GM19240 (cell line): ENCODE measurements around the gene FZD4.

Source experiments
- DNase-seq: peaks from one replicate; pipeline ENCODE4 v3.0.0; 2011; ENCODE audit warnings: low spot score; ENCODE audit not compliant: insufficient read length

The FZD4 gene

DNA sequence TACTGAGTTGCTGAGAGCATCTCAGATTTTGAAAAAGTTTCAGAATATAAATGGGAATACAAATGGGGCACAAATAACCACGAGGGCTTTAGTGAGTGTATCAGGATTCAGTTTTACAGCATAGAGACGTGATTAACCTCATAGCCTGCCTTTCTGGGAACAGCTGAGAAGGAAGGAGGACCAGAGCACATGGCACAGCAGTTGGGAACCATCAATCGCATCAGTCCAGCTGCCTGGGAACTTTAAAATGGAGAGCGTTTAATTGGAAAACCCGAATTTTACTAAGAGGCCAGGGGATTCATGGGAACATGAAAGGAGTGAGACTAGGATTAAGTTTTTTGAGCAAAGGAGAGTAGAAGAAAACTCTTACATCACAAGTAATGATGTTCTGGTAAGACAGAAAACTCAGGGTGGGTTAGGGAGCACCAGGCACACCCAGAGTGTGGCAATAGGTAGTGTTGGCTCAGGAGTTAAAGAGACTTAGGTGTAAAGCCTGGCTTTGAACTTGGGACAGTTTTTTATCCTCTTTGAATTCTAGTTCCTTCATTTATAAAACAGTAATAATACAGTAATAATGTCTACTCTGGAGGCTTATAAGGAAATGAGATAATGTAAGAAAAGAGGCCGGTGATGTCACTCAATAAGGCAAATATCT, 40.2 kb downstream of the FZD4 start:
- DNase-seq: no peak

- DNase-seq: no peak
Measured at GRCh38 chr11:86912238-86912637, 43.0 kb downstream of the FZD4 start.

DNA sequence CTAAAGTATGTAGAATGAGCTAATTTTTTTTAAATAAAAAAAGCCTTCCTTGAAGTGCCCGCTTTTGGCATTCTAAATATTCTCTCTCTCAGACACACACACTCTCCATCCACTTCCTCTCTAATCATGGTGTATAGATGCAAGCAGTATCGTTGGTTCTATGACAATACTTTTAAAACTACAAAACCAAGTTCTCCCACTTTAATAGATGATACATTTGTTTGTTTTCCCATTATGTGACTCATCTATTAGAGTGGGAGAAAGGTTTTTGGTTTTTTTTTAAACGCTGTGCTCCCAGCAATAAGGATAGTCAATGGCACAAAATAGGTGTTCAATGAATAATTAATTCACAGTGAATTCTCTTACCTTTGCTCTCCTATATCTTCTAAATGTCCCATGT, 44.6 kb downstream of the FZD4 start:
- DNase-seq: no peak

GRCh38 chr11:86906198-86906597, 49.0 kb downstream of the FZD4 start:
- no peak for DNase-seq

- DNase-seq: no peak
Measured at GRCh38 chr11:86905252-86905651, 49.9 kb downstream of the FZD4 start.

DNA sequence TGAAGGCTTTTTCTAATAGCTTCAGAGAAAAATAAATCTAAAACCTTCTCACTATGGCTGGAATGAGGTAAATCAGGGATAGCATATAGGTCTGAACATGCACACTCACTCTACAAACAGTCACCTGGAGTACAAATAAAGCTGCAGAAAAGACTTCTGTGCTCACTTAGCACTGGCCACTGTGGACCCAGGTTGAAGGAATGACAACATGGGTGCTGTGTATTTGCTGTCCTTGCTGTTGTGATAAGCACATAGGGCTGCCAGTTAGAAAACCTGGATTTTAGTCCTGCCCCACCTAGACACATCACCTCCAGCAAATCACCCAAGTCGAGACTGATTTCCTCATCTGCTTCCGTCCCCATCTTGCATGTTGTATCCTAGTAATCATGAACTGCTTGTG, 51.2 kb downstream of the FZD4 start:
- DNase-seq: no peak

DNA sequence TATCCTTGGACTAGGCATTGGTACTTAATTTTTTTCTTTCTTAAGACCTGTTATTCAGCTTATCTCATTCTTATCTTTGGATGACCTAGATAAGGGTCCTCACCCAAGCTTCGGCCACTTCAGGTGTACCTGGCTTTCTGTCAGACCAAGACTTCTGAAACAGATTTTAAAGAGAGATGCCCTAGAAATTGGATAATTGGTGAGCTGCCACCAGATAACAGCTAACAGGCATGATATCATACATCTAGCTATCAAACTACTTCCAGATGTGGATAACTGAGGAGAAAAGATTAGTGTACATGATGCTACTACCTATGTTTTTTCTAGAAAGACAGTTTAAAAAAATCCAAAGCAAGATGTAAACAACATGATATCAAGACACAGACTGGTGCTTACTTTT, 52.9 kb downstream of the FZD4 start:
- DNase-seq: no peak

- DNase-seq: no peak
Measured at GRCh38 chr11:86901599-86901998, 53.6 kb downstream of the FZD4 start.

DNA sequence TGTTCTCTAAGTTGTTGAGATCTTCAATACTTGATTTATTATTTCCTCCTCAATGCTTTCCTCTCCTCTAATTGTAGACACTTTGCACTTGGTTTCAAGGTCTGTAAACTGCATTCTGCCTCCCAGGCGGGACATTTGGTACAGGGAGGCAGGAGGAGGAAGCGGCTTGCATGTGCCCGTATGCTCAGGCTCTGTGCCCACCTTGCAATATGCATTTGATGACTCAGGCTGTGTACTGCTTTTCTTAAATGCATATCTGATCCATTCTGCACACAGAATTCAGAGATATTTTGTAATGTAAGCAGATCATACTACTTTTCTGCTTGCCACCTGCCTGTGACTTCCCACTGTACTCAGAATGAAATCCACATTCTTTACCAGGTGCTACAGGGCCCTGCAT, 55.0 kb downstream of the FZD4 start:
- no peak for DNase-seq

DNA sequence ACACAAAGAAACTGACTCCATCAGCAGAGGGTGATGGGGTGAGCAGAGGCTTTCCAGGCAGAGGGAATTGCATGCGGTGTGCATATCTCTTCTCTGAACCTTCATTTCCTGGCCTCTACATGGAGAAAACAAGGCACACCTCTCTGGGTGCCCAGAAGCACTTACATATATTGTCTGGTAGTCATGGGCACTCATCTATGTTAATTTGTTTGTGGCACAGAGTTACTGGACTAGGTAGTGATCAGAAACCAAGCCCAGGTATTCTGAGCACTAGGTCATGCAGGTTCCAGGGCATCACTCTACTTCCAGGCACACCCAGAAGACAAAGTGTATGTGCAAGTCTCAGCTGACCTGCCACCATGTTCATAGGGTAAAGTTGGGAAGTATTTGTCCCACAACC, 56.5 kb downstream of the FZD4 start:
- no peak for DNase-seq

- DNase-seq: no peak
Measured at GRCh38 chr11:86896441-86896841, 58.8 kb downstream of the FZD4 start.
